ENCODE data around the gene JARID2.

GRCh38 chr6:15437090-15437635 is 191.3 kb downstream of the JARID2 start:
- no peak for TF ChIP-seq CTCF (IDR thresholded peaks at IDR 0.05; ENCODE audit: insufficient read depth, low read depth, low read length)
- no peak for TF ChIP-seq EZH2 (IDR thresholded peaks at IDR 0.05; ENCODE audit: insufficient read depth, low read length)
